NCI-H524 treated with DMSO at 0.1 percent for 48 hours (cell line): Measurements from ENCODE around the gene P2RY8.
"Not testable (repeated sequence)": the region's sequence is repeated elsewhere in the genome, so short reads cannot be mapped to it uniquely, and the experiment has no call there.

Experiments used
- DNase-seq: peaks from one replicate; lab custom pipeline; 2025; lab: John Stamatoyannopoulos, UW

P2RY8 gene

DNA sequence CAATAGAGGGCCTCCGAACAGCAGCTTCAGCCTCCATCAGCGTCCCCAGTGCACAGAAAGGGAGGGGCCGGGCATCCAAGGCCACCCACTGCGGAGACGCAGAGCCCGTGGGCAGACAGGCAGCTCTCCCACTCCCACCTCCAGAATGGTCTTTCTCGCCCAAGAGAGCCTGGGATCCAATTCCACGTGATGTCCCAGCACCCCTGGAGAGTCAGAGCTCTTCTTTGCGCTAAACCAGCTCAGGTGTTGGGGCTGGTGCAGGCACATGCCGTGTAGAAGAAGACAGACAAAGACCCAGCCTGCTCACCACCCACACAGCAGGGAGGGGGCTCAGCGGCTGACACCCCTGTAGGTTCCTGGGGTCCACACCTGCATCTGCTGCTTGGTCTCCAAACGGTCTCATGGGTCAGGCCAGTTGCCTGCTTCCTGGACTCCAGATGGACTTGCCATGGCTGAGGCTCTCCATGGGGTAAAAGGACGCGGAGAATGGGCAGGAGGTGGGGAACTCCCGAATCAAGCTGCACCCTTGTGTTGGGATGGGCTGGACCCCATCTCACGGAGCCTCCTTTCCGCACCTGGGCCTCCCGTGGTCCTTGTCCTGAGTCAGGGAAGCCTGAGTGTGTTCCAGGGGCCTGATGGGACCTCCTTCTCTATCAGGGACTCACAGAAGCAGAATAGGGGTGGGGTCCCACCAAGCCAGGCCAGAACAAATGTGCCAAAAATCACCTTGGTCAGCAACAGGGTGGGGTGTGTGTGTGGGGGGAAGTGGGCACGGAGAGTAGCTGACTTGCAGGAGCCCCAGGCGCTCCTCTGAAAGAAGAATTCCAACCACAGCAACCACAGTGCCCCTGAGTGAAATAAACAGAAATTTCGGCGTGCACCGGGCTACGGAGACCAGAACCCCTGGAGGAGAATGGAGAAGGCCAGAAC lies 72.7 kb downstream of the P2RY8 start:
- no peak for DNase-seq

DNA sequence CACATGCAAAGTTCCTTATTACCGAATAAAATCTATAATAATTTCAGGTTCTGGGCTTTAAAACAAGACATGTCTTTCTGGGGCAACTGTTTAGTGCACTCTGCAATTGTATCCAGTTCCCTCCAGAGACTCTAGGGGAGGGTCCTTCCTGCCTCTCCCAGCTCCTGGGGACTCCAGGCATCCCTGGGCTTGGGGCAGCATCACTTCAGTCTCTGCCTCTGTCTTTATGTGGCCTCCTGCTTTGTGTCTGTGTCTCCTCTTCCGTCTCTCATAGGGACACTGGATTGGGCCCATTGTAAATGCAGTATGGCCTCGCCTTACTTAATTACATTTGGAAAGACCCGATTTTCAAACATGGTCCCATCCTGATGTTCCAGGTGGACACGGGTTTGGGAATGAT lies 73.4 kb downstream of the P2RY8 start:
- DNase-seq: no peak

DNA sequence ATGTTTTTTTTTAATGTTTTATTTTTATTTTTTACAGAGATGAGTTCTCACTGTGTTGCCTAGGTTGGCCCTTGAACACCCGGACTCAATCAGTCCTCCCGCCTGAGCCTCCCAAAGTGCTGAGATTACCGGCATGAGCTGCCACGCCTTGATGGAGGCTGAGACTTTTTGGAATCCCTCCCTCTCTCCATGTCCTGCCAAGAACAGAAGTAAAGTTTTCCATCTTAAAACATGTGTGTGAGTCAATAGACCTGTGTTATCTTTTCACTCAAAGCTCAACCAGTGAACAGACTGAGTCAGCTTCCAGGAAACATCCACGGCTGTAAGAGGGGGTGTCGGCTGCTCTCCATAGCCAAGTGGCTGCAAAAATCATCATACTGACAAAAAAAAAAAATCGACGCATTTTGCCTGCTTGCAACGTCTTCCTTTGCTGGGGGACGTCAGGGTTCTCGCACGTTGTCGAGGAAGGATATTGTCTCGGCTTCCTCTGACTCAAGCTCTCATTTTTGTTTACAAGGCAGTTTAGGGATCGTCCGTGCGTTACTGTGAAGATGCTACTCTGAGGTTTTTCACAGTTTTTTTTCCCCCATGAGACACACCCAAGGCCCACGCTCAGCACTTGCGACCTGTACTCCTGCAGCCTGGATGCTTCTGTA lies 74.3 kb downstream of the P2RY8 start:
- no peak for DNase-seq

DNA sequence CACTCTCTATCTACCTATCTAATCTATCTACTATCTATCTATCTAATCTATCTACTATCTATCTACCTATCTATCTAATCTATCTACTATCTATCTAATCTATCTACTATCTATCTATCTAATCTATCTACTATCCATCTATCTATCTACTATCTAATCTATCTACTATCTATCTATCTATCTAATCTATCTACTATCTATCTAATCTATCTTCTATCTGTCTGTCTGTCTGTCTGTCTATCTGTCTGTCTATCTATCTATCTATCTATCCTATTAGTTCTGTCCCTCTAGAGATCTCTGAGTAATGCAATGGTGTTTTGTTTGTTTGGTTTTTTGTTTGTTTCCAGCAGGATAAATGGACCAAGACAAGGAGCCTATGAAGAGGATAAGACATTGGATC lies 74.9 kb downstream of the P2RY8 start:
- no peak for DNase-seq

DNA sequence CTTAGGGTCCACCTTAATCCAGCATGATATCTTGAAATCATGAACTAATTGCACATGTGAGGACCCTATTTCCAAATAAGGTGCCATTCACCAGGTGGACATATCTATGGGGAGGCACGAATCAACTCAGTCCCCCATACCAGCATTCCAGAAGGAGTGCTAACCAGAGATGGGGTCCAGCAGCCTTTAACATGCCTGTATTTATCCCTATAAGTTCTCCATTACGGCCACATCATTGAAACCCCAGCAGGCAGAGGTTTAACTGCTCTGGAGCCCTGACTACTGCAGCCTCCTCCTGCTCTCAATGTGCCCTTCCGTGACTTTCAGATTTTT lies 81.1 kb downstream of the P2RY8 start:
- DNase-seq: no peak

- no peak for DNase-seq
Measured at GRCh38 chrX:1453951-1454785, 82.8 kb downstream of the P2RY8 start.

DNA sequence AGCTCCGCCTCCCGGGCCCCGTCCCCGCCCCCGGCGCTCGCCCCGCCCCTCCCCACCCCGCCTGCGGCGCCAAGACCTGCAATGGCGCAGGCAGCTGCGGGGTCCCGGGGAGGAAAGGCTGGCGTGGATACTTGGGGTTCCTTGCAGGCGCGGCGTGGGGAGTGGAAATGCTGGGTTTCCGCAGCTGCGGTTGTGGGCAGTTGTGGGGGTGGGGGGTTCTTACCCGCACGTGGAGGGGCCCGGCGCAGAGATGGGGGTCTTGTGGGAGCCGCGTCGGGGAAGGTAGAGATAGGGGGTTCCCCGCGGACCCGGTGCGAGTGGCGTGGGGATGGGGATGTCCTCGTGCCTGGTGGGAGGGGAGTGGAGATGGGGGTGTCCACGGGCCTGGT lies 83.6 kb downstream of the P2RY8 start:
- DNase-seq: no peak

DNA sequence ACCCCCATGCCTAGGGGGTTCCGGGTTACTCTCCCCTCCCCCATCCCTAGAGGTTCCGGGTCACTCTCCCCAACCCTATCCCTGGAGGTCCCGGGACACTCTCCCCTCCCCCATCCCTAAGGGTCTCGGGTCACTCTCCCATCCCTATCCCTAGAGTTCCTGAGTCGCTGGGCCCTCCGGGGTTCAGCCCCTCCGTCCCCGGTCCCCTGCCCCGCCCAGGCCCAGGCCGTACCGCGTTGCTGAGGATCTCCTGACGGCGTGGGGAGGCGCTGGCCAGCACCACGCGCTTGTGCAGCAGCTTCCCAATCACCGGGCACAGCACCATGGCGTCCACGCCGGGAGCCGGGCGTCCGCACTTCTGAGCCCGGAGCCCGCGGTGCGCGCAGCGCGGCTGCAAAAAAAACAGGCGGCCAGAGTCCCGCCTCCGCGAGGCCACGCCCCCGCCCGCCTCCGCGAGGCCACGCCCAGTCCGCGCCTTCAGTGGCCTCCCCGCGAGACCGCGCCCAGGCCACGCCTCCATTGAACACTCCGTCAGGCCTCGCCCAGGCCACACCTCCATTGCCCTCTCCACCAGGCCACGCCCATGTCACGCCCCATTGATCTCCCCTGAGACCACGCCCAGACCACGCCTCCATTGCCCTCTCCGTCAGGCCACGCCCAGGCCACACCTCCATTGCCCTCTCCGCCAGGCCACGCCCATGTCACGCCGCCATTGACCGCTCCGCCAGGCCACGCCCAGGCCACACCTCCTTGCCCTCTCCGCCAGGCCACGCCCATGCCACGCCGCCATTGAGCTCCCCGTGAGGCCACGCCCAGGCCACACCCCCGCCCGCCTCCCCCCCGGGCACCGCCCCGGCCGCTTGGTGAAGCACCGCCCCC lies 84.2 kb downstream of the P2RY8 start, which contains the start of gene ASMTL:
TSS of gene ASMTL (minus strand) at position 394 of the 879 bp plus-strand sequence. CDS start at position 325, 69 bp downstream.
- DNase-seq: no peak

- DNase-seq: no peak
Measured at GRCh38 chrX:1451661-1452515, 85.1 kb downstream of the P2RY8 start.

DNA sequence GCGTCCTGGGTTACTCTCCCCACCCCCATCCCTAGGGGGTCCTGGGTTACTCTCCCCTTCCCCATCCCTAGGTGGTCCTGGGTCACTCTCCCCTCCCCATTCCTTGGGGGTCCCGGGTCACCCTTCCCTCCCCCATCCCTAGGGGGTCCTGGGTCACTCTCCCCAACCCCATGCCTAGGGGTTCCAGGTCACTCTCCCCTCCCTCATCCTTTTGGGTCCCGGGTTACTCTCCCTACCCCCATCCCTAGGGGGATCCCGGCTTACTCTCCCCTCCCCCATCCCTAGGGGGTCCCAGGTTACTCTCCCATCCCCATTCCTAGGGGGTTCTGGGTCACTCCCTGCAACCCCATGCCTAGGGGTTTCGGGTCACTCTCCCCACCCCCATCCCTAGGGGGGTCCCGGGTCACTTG lies 85.7 kb downstream of the P2RY8 start:
- DNase-seq: no peak

GRCh38 chrX:1450361-1451161 lies 86.4 kb downstream of the P2RY8 start:
- no peak for DNase-seq

- no peak for DNase-seq
Measured at GRCh38 chrX:1449823-1450149, 87.2 kb downstream of the P2RY8 start.

DNA sequence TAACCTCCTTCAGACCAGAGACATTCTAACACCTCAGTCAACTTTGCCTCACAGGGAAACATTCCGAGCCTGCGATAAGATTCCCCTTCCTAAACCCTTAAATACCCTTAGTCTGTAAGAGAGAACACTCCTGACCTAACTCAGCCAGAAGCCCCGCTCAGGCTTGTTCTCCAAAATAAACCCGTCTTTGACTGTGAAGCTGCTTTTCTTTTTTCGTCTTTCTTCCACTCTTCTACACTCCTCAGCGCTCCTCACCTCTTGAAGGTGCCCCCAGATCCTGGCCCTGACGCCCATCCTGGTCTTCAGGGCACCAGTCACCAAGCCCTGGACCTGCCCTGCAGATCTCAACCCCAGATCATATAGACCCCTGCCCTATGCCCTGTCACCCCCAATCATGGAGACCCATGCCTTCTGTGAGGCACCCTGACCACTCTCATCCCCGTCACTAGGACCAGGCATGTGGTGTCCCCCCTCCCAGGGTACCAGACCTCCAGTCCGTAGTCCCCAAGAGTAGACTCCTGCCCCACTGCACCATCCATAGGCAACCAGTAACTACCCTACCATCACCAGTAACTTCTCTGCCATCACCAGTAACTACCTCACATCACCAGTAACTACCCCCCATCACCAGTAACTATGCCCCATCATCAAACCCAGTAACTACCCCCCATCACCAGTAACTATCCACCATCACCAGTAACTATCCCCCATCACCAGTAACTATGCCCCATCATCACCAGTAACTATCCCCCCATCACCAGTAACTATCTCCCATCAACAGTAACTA lies 87.8 kb downstream of the P2RY8 start:
- DNase-seq: no peak

GRCh38 chrX:1448573-1449001 lies 88.4 kb downstream of the P2RY8 start:
- not testable (repeated sequence) for DNase-seq

- not testable (repeated sequence) for DNase-seq
Measured at GRCh38 chrX:1447969-1448572, 88.9 kb downstream of the P2RY8 start.

DNA sequence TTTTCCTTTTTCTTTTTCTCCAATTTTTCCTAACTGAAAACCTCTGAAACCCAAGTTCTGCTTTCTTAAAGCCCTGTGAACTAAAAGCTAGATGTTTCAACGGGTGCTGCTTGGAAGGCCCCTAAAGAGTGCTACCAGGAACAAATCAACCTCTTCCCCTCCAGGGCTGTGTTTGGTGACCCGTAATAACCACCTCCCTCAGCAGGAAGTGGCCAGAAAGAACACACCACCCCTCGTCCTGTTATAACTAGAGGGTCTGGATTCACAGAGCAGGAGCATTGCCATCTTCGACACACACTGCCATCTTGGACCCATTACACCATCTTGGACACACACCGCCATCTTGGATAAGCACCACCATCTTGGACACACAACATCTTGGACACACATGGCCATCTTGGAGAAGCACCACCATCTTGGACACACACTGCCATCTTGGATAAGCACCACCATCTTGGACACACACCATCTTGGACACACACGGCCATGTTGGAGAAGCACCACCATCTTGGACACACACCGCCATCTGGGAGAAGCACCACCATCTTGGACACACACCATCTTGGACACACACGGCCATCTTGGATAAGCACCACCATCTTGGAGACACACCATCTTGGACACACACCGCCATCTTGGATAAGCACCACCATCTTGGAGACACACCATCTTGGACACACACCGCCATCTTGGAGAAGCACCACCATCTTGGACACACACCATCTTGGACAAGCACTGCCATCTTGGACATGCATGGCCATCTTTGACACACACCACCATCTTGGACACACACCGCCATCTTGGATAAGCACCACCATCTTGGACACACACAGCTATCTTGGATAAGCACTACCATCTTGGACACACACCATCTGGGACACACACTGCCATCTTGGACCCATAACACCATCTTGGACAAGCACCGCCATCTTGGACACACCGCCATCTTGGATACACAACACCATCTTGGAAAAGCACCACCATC lies 89.7 kb downstream of the P2RY8 start:
- not testable (repeated sequence) for DNase-seq
